GM21737 (cell line): Measurements from ENCODE around the gene SMOC2.
"Not testable (repeated sequence)": the region's sequence is repeated elsewhere in the genome, so short reads cannot be mapped to it uniquely, and the experiment has no call there.

Source experiments
- ATAC-seq: cut with Tn5 transposase; IDR thresholded peaks from one replicate; pipeline ENCODE4 v1.9.1; 2021; ENCODE audit warnings: mild to moderate bottlenecking, moderate library complexity; ENCODE audit not compliant: unreplicated experiment

SMOC2 gene

DNA sequence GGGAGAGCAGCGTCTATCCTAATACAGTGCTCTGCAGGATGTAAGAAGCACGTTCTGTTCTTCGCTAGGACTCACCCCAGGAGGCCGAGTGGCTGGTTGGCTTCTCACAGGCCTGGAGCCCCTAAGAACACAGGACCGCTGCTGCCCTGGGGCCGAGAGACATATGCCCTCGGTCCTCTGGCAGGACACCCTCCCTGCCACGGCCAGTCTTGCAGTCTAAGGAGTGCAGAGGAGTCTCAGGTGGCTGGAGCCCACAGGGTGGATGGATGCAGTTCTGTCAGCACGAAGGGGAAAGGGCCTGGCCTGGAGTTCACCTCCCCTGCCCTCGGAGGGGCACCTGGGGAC lies 96.5 kb downstream of the SMOC2 start:
- ATAC-seq = no peak

GRCh38 chr6:168538188-168538891 lies 97.4 kb downstream of the SMOC2 start:
- not testable (repeated sequence) for ATAC-seq

GRCh38 chr6:168538892-168539811 lies 98.2 kb downstream of the SMOC2 start:
- ATAC-seq = no peak

GRCh38 chr6:168540713-168541291 lies 99.8 kb downstream of the SMOC2 start:
- no peak for ATAC-seq

GRCh38 chr6:168541307-168541706 lies 100.3 kb downstream of the SMOC2 start:
- ATAC-seq = no peak

- no peak for ATAC-seq
Measured at GRCh38 chr6:168542301-168542700, 101.3 kb downstream of the SMOC2 start.

DNA sequence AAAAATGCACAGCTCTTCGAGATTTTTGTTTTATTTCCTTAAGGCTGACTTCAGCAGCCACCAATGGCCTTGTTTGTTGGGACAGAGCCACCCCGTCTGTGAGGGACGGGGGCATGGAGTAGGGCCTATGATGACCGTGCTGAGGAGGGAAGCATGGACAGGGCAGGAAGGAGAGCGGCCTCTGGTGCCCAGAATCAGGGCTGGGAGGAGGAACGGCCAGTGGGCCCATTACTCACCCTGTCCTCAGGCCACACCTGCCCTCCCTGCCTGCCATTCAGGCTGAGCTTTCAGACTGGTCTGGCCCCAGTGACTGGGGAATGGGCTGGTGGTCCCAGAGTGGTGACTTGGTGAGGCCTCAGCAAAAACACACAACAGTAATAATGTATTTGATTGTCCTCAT lies 104.4 kb downstream of the SMOC2 start:
- no peak for ATAC-seq

DNA sequence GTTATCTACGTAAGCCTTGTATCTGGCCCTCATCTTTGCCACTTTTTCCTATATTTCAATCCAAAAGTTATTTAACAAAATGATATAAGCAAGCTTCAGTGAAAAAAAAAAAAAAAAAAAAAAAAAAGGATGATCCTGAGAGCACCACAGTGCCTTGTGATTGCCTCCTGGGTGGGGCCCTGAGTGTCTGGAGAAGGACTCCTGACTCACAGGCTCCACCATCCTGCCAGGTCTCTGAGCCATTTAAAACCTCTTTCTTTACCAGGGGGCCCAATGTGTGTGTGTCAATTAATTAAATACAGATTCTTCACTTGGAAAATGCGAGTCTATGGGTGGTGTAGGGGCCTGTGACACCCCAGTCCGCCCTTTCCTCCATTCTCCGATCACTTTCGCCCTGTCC lies 105.2 kb downstream of the SMOC2 start:
- ATAC-seq = no peak

GRCh38 chr6:168546730-168547129 lies 105.7 kb downstream of the SMOC2 start:
- ATAC-seq = no peak

GRCh38 chr6:168550326-168550725 lies 109.3 kb downstream of the SMOC2 start:
- no peak for ATAC-seq

- no peak for ATAC-seq
Measured at GRCh38 chr6:168554472-168554871, 113.5 kb downstream of the SMOC2 start.

DNA sequence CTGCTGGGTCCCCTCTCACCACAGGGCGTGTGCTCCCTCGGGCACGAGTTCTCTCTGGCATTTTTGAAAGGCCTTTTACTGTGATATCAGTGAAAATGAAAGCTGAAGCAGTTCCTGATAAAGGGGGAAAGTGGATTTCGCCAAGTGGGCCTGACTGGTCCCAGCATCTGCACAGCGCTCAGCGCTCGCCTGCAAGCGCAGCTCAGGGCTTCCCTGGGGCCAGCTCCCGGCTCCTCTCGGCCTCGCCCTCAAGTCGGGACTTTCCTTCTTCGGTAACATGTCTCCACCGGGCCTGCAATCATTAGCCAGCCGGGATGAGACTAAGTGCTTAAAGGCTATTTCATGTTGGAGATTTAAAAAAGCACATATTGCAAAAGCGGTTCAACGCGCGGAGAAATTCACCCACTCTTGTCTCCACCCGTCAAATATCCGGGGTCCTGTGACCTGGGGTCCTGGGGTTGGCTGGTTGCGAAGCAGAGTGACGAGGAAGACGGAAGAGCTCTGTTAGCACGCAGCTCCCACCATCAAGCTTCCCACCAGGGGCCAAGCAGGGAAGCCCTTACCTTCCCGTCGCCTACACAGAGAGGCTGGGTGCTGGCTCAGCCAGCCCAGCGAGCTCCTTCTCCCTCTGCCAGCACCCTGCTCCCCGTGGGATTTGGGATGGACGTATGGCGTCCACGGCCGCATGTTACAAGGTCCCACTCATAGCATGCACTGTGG lies 114.1 kb downstream of the SMOC2 start:
- no peak for ATAC-seq

- ATAC-seq = no peak
Measured at GRCh38 chr6:168555618-168556273, 114.8 kb downstream of the SMOC2 start.

- no peak for ATAC-seq
Measured at GRCh38 chr6:168557512-168557911, 116.5 kb downstream of the SMOC2 start.

DNA sequence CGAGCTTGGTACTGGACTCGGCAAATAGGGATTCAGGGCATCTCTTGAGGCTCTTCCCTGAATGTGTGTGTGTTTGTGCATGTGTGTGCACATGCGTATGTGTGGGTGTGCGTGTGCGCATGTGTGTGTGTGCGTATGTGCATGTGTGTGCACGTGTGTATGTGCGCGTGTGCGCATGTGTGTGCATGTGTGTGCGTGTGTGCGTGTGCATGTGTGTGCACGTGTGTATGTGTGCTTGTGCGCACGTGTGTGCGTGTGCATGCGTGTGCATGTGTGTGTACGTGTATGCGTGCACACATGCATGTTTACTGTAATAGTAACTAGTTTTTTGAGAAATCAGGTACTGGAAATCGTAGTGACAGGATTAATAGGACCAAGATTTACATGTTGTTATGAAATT lies 117.7 kb downstream of the SMOC2 start:
- ATAC-seq = no peak

DNA sequence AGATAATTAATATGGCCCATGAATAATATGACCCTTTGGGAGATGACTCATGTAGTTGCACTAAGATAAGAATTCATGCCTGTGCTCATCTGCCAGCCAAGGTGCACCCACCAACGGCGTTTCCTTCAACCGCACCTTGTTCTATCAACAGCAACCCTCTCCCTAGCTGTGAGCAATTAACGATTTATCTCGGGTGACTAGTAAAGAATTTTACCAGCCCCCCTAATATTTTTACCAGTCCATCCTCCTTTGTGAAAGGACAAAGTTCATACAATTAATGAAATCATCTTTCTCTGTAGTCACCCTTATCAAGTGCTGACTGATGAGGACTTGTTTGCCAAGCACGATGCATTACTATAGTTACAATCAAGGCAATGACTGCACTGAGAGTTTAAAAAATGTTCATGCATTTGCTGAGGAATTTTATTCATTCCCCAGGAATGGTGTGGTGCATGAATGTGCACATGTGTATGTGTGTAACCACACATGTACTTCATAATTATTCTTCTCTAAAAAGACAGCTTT lies 118.7 kb downstream of the SMOC2 start:
- ATAC-seq = no peak

GRCh38 chr6:168560126-168560525 lies 119.1 kb downstream of the SMOC2 start:
- ATAC-seq = no peak

DNA sequence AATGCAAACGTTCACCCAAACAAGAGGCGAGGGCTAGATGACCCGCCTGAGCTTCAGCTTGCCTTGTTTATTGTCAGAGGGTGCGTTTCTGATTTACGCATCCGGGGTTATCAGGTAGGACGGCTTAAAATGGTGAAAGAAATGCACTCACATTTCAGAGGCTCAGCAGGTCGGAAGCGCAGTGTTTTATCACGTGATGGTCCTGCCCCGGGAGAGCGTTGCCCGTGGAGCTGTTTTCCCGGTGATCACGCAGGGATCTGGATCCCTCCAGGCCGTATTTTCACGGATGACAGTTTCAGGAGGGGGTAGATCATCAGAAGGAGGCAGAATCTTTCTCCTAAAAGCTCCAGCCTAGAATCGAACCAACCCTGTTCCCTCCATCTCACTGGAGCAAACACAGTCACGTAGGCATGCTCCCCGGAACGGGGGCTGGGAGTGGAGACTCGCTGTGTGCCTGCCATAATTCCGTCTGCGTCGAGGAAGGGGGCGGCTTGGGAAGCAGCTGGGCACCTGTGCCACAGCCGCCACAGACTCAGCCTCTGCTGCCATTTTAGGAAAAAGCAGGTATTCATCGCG lies 121.7 kb downstream of the SMOC2 start:
- ATAC-seq = no peak

DNA sequence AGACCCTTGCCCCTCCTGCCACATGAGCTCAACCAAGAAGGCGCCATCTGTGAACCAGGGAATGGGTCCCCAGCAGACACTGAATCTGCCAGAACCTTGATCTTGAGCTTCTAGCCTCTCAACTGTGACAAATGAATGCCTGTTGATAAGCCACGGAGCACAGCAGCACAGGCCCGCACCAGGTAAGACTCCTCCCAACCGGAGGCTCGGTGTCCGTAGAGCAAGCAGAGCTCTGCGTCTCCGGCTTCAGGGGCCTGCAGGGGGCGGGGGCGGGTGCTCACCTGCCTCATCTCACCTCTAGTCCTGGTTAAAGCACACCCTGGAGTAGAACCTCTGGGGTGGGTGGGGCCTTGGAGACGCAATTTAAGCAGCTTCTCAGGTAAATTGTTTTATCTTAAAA lies 122.7 kb downstream of the SMOC2 start:
- ATAC-seq = no peak

- ATAC-seq = no peak
Measured at GRCh38 chr6:168565112-168565511, 124.1 kb downstream of the SMOC2 start.
